ENCODE measurements around the gene DLX3. TPM values are rescaled to one million over a fixed set of nuclear protein-coding genes. Genes with fewer than 3 reads are reported as not detected.

DLX3 gene
- total RNA-seq, 1 experiment from 2014 or later = 1.2 TPM

- Histone ChIP-seq H2BK5ac (ENCODE audit: insufficient read length, low read length) (no peak overlapping the region), H2BK15ac (ENCODE audit: low read depth, low read length) (no peak overlapping the region), H2BK12ac (ENCODE audit: insufficient read length, low read depth, low read length) (no peak overlapping the region), H3K14ac (ENCODE audit: insufficient read depth, low read length) (no peak overlapping the region), H3K27me3 (ENCODE audit: insufficient read depth, low read length) (peaks cover 6% of the 10 kb centered on the region), H4K91ac (ENCODE audit: insufficient read length, low read depth, low read length) (no peak overlapping the region), H3K23me2 (ENCODE audit: insufficient read length, low read depth, low read length, poor library complexity, severe bottlenecking) (no peaks in the 10 kb centered on the region), H3K9ac (ENCODE audit: extremely low read depth, insufficient read length, low read length) (no peak overlapping the region), H3K18ac (ENCODE audit: insufficient read length, low read depth, low read length) (no peak overlapping the region), H4K20me1 (ENCODE audit: control insufficient read depth, insufficient read depth, insufficient read length) (no peaks in the 10 kb centered on the region), H3K4me2 (ENCODE audit: insufficient read depth, insufficient read length, low read length) (no peak overlapping the region), H2AFZ (ENCODE audit: low read length) (no peak overlapping the region), H3K79me1 (ENCODE audit: insufficient read depth, low read depth, low read length, poor library complexity, severe bottlenecking) (no peaks in the 10 kb centered on the region), H3K9me3 (ENCODE audit: control insufficient read depth, low read depth, low read length) (no peaks in the 10 kb centered on the region), H3K4ac (ENCODE audit: low read depth, low read length) (no peak overlapping the region), H3K27ac (ENCODE audit: insufficient read length, low read depth, low read length) (no peak overlapping the region), H2AK5ac (ENCODE audit: insufficient read length, low read length) (no peak overlapping the region), H3K79me2 (ENCODE audit: insufficient read depth, low read length) (no peaks in the 10 kb centered on the region; the same call in 1 of the 2 replicates), H2BK120ac (ENCODE audit: low read depth, low read length, poor library complexity, severe bottlenecking) (no peak overlapping the region), H2BK20ac (ENCODE audit: low read depth, low read length, poor library complexity, severe bottlenecking) (no peak overlapping the region), H3K4me1 (ENCODE audit: insufficient read depth, low read length) (no peaks in the 10 kb centered on the region), H4K5ac (ENCODE audit: insufficient read length, low read depth, low read length) (no peak overlapping the region), H3K23ac (ENCODE audit: insufficient read length, low read depth, low read length) (no peak overlapping the region), H3K56ac (ENCODE audit: insufficient read length, low read depth, low read length) (no peak overlapping the region), H4K8ac (replicated peaks; ENCODE audit: insufficient read length, low read depth, low read length) (no peak overlapping the region), H3T11ph (ENCODE audit: low read length) (no peak overlapping the region)
- Mint-ChIP-seq H3K9me3 (no peaks in the 10 kb centered on the region; a peak in 2 of 5 replicates), H3K36me3 (ENCODE audit: insufficient read depth in 1 of 3, low read depth in 3 of 3) (no peaks in the 10 kb centered on the region; a peak in 1 of 7 replicates), H3K27ac (no peak overlapping the region), H3K4me3 (no peak overlapping the region), H3K27me3 (ENCODE audit: low read depth) (peaks cover 87% of the 10 kb centered on the region), H3K4me1 (peaks cover 15 to 28% of the 10 kb centered on the region in 2 experiments)
- no peak for DNase-seq
- WGBS (ENCODE audit: extremely low coverage, insufficient read length, low lambda C conversion rate) = no CpG with 5 or more reads among the region's 3 CpGs
- TF ChIP-seq, protein P1, sequence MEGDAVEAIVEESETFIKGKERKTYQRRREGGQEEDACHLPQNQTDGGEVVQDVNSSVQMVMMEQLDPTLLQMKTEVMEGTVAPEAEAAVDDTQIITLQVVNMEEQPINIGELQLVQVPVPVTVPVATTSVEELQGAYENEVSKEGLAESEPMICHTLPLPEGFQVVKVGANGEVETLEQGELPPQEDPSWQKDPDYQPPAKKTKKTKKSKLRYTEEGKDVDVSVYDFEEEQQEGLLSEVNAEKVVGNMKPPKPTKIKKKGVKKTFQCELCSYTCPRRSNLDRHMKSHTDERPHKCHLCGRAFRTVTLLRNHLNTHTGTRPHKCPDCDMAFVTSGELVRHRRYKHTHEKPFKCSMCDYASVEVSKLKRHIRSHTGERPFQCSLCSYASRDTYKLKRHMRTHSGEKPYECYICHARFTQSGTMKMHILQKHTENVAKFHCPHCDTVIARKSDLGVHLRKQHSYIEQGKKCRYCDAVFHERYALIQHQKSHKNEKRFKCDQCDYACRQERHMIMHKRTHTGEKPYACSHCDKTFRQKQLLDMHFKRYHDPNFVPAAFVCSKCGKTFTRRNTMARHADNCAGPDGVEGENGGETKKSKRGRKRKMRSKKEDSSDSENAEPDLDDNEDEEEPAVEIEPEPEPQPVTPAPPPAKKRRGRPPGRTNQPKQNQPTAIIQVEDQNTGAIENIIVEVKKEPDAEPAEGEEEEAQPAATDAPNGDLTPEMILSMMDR (conservative IDR thresholded peaks at IDR 0.05) = no peak
These were observed 37.7 kb downstream of the DLX3 start for GRCh38 chr17:49957350-49957749.
